Lower lobe of right lung (tissue), 2 donors: ENCODE measurements around the gene MGAT5. TPM values are rescaled to one million over a fixed set of nuclear protein-coding genes. Genes with fewer than 3 reads are reported as not detected.

Experiments
- ATAC-seq, 2 donors: fragments of 200-7000 bp; cut with Tn5 transposase; one replicate each; pipeline ENCODE4 v1.9.1; 2020 to 2022; ENCODE audit warnings: mild to moderate bottlenecking in 2 of 2, moderate library complexity in 2 of 2
- DNase-seq: peaks from one replicate; pipeline ENCODE4 v3.0.0-alpha.2; 2020
- H3K27ac ChIP-seq: fragments of 200-600 bp; one replicate; pipeline ENCODE4 v1.8.0; 2022
- H3K27me3 ChIP-seq: fragments of 200-600 bp; one replicate; pipeline ENCODE4 v1.8.0; 2022; ENCODE audit warnings: low read depth
- H3K36me3 ChIP-seq: fragments of 200-600 bp; one replicate; pipeline ENCODE4 v1.8.0; 2022; ENCODE audit warnings: mild to moderate bottlenecking
- H3K4me1 ChIP-seq: fragments of 200-600 bp; one replicate; pipeline ENCODE4 v1.8.0; 2022
- H3K4me3 ChIP-seq: fragments of 200-600 bp; one replicate; pipeline ENCODE4 v1.8.0; 2022; ENCODE audit warnings: mild to moderate bottlenecking
- H3K9me3 ChIP-seq: fragments of 200-600 bp; one replicate; pipeline ENCODE4 v1.8.0; 2022
- CTCF ChIP-seq: fragments of 200-600 bp; IDR thresholded peaks from one replicate; pipeline ENCODE4 v1.8.0; 2022; ENCODE audit warnings: antibody characterized with exemption, mild to moderate bottlenecking
- intact Hi-C: fragments of 100-400 bp; cut with DNase I; formaldehyde crosslinking; loops from one replicate; pipeline ENCODE4 v1.11.0; 2022
- total RNA-seq: library from RNA; stranded (reverse); fragmentation: NEBNext Ultra II Directional; extraction: Animal tissue kit (Norgen Biotek cat#: 25700); gene quantifications from one replicate; pipeline ENCODE4 v1.2.1, GENCODE V29; 2021
- donor health status: DM: no; HTN: yes; CAD: no; lungs with severe emphysema.

The MGAT5 gene
- total RNA-seq, 1 donor from 2014 or later: 61.7 TPM

- Histone ChIP-seq H3K9me3 (no peaks in the 10 kb centered on the region), H3K27ac (no peak overlapping the region), H3K4me3 (no peak overlapping the region), H3K4me1 (peaks cover 8% of the 10 kb centered on the region), H3K36me3 (no peaks in the 10 kb centered on the region), H3K27me3 (no peaks in the 10 kb centered on the region)
- no peak for TF ChIP-seq CTCF
- DNase-seq: no peak
- intact Hi-C loops: no loop called here
- ATAC-seq: no peak
Observed at GRCh38 chr2:134462275-134462674, 208.4 kb downstream of the MGAT5 start.

- Histone ChIP-seq H3K4me1 (peaks cover under 1% of the 10 kb centered on the region), H3K9me3 (no peaks in the 10 kb centered on the region), H3K27me3 (no peaks in the 10 kb centered on the region), H3K4me3 (no peak overlapping the region), H3K27ac (no peak overlapping the region), H3K36me3 (no peaks in the 10 kb centered on the region)
- ATAC-seq: no peak
- intact Hi-C loops: no loop called here
- TF ChIP-seq CTCF: no peak
- DNase-seq: no peak
Observed at GRCh38 chr2:134462791-134463698, 209.2 kb downstream of the MGAT5 start.

- Histone ChIP-seq H3K36me3 (no peaks in the 10 kb centered on the region), H3K9me3 (no peaks in the 10 kb centered on the region), H3K27me3 (no peaks in the 10 kb centered on the region), H3K27ac (no peak overlapping the region), H3K4me3 (no peak overlapping the region), H3K4me1 (no peaks in the 10 kb centered on the region)
- DNase-seq: no peak
- ATAC-seq: no peak
- intact Hi-C loops: no loop called here
- TF ChIP-seq CTCF: no peak
Observed at GRCh38 chr2:134463699-134464022, 209.8 kb downstream of the MGAT5 start.

GRCh38 chr2:134465228-134466105, 211.6 kb downstream of the MGAT5 start:
- ATAC-seq: no peak
- Histone ChIP-seq H3K4me1 (no peaks in the 10 kb centered on the region), H3K27ac (no peak overlapping the region), H3K27me3 (no peaks in the 10 kb centered on the region), H3K9me3 (no peaks in the 10 kb centered on the region), H3K36me3 (no peaks in the 10 kb centered on the region), H3K4me3 (no peak overlapping the region)
- no peak for TF ChIP-seq CTCF
- intact Hi-C loops: no loop called here
- no peak for DNase-seq

GRCh38 chr2:134466141-134466540, 212.3 kb downstream of the MGAT5 start:
- H3K27ac ChIP-seq: no peak overlapping the region
- no peaks in the 10 kb centered on the region for H3K4me1 ChIP-seq
- DNase-seq: no peak
- no peak for TF ChIP-seq CTCF
- H3K9me3 ChIP-seq: no peaks in the 10 kb centered on the region
- H3K36me3 ChIP-seq: no peaks in the 10 kb centered on the region
- ATAC-seq: no peak
- H3K4me3 ChIP-seq: no peak overlapping the region
- H3K27me3 ChIP-seq: no peaks in the 10 kb centered on the region
- intact Hi-C loops: no loop called here
